K562 treated with DMSO at 1 percent for 12 hours (cell line): ENCODE data around the gene DPH1. TPM values are rescaled to one million over a fixed set of nuclear protein-coding genes. Genes with fewer than 3 reads are reported as not detected.

Experiments used
- total RNA-seq: library from RNA; unstranded; fragments of 300-600 nt; gene quantifications from 2 replicates; pipeline ENCODE4 v1.2.3, GENCODE V29; 2022; ENCODE audit not compliant: insufficient read depth

The DPH1 gene
- 12.7 and 20.4 TPM in 2 replicates for total RNA-seq

GRCh38 chr17:2029911-2030778 lies at the start of gene DPH1:
Gene DPH1, plus strand, starts transcription at chr17:2030153. Its CDS starts 17 bp downstream, at chr17:2030170.

GRCh38 chr17:2025220-2025621 lies 4.7 kb upstream of the DPH1 start, which contains the start of gene RTN4RL1:
Gene RTN4RL1, minus strand, starts transcription at chr17:2025334. Its CDS starts 469 bp downstream, at chr17:2024865.

GRCh38 chr17:2041561-2042389 lies 11.8 kb downstream of the DPH1 start, which contains the start of gene OVCA2:
Gene OVCA2, plus strand, starts transcription at chr17:2042022. Its CDS starts 26 bp downstream, at chr17:2042048.

GRCh38 chr17:2054512-2055291 lies 24.7 kb downstream of the DPH1 start, which contains the start of gene HIC1:
Gene HIC1, plus strand, starts transcription at chr17:2055103. Its CDS starts 1,588 bp downstream, at chr17:2056691.

Other genes starting within 250 kb of the DPH1 start
- gene SMYD4, start 200.3 kb upstream of the DPH1 start, total RNA-seq: 4.2 and 14.3 TPM in 2 replicates
- 32.9 and 59.2 TPM in 2 replicates for gene RPA1, start 200.1 kb upstream of the DPH1 start, total RNA-seq
- not detected in 2 replicates for gene RTN4RL1, start 4.8 kb upstream of the DPH1 start, total RNA-seq
- gene OVCA2, start 11.9 kb downstream of the DPH1 start, total RNA-seq: 33.8 and 34.1 TPM in 2 replicates
- 0.33 and 1.6 TPM in 2 replicates for gene HIC1, start 24.9 kb downstream of the DPH1 start, total RNA-seq